ENCODE results near the gene TPRG1L.

Gene TPRG1L

DNA sequence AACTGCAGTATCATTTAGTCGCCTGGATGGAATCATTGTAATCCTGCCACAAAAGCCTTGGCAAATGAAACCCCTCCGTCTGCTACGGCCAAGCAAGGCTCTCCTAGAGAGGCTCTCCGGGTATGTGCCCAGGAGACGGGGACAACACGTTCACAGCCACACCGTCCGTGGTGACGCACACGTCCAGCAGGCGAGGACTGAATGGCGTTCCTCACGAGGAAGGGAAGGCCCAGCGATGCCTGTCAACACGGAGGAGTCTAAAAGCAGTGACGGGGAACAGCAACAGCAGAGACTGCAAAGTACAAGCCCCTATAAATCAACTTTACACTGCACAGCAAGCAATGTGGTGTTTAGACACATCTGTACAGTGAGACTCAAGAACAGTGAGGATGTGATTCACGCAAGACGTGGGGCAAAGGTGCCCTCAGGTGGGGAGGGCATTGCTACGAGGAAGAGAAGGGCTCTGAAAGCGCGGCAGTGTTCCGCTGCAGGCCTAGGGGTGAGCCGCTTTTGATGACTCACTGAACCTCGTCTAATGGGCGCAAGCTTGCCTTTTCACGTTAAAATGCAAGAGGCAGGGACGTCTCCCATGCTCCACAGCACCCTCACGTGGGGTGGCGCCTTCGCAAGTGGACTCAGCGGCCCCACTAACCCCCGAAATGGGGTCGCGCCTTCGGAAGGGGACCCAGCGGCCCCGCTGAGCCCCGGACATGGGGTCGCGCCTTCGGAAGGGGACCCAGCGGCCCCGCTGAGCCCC, 18.3 kb downstream of the TPRG1L start:
- DNase-seq, result no peak

- no peak for DNase-seq
These were observed 19.5 kb downstream of the TPRG1L start for GRCh38 chr1:3644273-3644672.

- DNase-seq, result no peak
These were observed 20.4 kb downstream of the TPRG1L start for GRCh38 chr1:3645247-3645646.

- no peak for DNase-seq
These were observed 21.0 kb downstream of the TPRG1L start for GRCh38 chr1:3645666-3646355.

- DNase-seq, result no peak
These were observed 21.8 kb downstream of the TPRG1L start for GRCh38 chr1:3646596-3646995.

- peak; percentile 11 to 88 (median 71) for DNase-seq
These were observed 24.8 kb downstream of the TPRG1L start, which contains the start of gene WRAP73 for GRCh38 chr1:3649342-3650247. WRAP73 (minus strand) TSS chr1:3650103; CDS start chr1:3649999, 104 bp downstream.

- no peak for DNase-seq
These were observed 25.6 kb downstream of the TPRG1L start for GRCh38 chr1:3650248-3651025.

DNA sequence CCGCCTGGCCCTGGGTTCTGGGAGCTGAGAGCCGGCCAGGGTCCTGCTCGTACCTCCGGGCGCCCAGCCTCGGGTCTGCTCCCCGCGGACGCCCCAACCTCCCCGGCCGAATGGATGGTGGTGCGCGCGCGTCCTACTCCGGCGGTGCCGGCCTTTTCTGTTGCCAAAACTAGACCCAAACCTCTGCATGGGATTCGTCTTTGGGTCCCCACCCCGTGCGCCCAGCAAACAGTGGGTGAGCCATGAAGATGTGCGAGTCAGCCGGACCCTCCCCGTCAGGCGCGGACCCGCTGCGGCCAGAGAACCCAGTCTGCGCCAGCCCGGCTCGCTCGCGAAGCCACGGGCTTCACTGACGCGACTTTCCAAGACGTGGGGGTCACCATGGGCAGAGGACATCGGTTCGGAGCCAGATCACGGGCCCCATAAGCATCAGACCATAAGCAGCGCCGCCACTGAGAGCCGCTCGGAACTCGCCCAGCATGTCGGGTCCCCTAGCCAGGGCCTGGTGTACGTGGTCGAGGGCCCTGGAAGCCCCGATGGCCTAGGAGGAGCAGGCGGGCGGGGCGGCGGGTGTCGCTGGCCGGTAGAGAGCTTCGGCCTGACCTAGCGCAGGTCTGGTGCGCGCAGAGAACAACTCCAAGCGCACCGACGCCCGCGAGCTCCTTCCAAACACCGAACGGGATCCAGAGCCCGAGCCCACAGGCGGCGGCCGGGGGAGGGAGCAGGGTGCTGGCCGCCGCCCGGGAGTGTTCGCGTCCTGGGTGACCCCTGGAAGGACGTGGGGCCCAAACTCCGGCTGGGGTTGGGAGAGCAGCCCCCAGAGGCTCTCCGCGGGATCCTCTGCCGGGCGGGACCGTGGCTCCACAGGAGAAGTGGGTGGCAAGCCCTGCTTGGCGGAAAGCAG, 26.5 kb downstream of the TPRG1L start:
- no peak for DNase-seq

- no peak for DNase-seq
These were observed 27.2 kb downstream of the TPRG1L start, which contains the start of gene TP73 for GRCh38 chr1:3651930-3652547. TP73 (plus strand) TSS chr1:3652516; CDS start chr1:3682366, 29,850 bp downstream.

GRCh38 chr1:3652548-3653285, 27.9 kb downstream of the TPRG1L start:
- no peak for DNase-seq

DNA sequence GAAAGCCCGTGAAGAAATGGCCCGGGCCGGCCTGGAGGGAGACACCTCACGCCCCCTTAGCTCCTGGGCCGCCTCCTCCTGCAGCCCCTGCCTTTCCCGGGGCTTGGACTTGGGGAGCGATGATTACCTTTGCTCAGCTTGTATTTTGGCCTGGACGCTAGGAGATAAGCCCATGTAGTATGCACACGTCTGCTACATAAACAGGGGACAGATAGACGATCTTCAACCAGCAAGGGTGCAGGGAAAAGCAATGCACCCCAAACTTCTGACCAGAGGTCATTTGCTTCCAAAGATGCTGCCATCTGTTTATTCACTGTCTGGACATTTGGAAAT, 28.4 kb downstream of the TPRG1L start:
- DNase-seq, result no peak

GRCh38 chr1:3654549-3655281, 29.9 kb downstream of the TPRG1L start:
- no peak for DNase-seq

GRCh38 chr1:3656450-3657095, 31.8 kb downstream of the TPRG1L start:
- no peak for DNase-seq

DNA sequence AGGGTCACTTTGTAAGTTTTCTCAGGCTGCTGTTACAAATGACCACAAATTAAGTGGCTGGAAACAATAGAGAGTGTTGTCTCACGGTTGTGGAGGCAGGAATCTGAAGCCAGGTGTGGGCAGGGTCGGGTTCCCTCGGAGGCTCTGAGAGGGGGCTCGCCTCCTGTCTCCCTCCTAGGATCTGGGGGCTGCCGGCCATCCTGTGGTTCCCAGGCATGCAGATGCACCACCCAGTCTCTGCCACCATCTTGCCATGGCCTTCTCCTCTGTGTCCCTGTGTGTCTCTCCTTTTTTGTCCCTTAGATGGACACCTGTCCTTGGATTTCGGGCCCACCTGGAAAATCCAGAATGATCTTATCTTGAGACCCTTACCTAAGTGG, 32.3 kb downstream of the TPRG1L start:
- no peak for DNase-seq

GRCh38 chr1:3657578-3658230, 32.9 kb downstream of the TPRG1L start:
- DNase-seq, result no peak

DNA sequence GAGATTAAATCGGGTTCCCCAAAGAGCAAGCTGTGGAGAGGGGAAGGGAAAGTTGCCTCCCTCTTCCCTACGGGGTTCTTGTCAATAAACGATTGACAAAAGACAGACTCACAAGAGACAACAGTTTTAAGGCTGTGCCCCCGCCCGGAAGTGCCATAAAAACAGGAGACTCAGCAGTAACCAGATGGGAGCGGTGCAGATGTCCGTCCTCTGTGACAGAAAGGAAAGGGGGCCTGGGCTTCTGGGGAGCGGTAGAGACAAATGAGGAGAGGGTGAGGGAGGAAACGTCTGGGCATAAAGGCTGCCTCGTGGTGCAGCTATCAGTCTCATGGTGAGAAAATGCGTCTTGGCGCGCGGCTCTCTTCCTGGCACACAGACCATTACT, 33.4 kb downstream of the TPRG1L start:
- no peak for DNase-seq

DNA sequence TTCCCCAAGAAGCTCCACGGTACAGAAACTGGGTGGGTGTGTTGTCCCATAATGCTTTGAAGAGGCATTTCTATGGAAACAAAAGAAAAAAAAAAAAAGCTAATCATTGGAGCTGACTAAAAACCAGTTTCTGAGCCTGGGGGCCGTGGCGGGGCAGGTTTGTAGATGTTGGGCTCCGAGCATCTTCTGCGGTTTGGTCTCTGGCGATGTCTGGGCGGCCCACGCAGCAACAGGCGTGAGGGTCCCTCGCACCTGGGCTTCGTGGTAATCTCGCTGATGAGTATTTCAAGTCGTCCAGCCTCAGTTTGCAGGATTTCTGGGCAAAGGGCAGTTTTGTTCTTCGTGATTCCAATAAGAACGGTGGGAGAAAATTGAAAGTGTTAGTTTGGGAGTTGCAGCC, 34.3 kb downstream of the TPRG1L start:
- no peak for DNase-seq

All from hypothalamus (tissue), 51 donors.